AG04450 (cell line): ENCODE data around the gene TNRC6C. TPM values are rescaled to one million over a fixed set of nuclear protein-coding genes. Genes with fewer than 3 reads are reported as not detected.

Experiments used
- CTCF ChIA-PET: fragments of 300-600, 350-600 bp; formaldehyde crosslinking; extraction: SDS; loops from one replicate; lab custom pipeline; 2022; ENCODE audit warnings: antibody characterized with exemption, inconsistent platforms; lab: Charles Lee
- POLR2A ChIA-PET: fragments of 350-600 bp; formaldehyde crosslinking; extraction: SDS; loops from one replicate; lab custom pipeline; 2021; ENCODE audit warnings: antibody characterized with exemption, inconsistent platforms; lab: Yijun Ruan, JAX
- DNase-seq: peaks from one replicate; pipeline ENCODE4 v3.0.0-alpha.2; 2011; ENCODE audit warnings: low read depth, low spot score
- H3K27ac ChIP-seq: one replicate; pipeline ENCODE4 v1.5.1; 2012; ENCODE audit warnings: low read depth, low read length, control low read depth
- H3K27me3 ChIP-seq: one replicate; pipeline ENCODE4 v1.6.0; 2012; ENCODE audit warnings: low read length; ENCODE audit not compliant: control insufficient read depth, insufficient read depth
- H3K4me3 ChIP-seq: 2 replicates; pipeline ENCODE4 v1.5.1; 2011; ENCODE audit warnings: mild to moderate bottlenecking, low read depth, low read length, control low read depth
- H3K9me3 ChIP-seq: 2 replicates; pipeline ENCODE4 v1.5.1; 2012; ENCODE audit warnings: low read length; ENCODE audit not compliant: control insufficient read depth, insufficient read depth
- polyA plus RNA-seq: library from polyadenylated mRNA; depleted of rRNA; stranded (reverse); fragments of >200 nt; gene quantifications from 2 replicates; pipeline ENCODE4 v1.2.3, GENCODE V29; 2011
- TF ChIP-seq, protein P1 (sequence below): IDR thresholded peaks from 2 replicates; pipeline ENCODE4 v1.5.1; 2011; ENCODE audit warnings: low read depth, low read length, control low read depth, inconsistent platforms

Gene TNRC6C
- polyA plus RNA-seq, 1 experiment = 1.2 TPM

DNA sequence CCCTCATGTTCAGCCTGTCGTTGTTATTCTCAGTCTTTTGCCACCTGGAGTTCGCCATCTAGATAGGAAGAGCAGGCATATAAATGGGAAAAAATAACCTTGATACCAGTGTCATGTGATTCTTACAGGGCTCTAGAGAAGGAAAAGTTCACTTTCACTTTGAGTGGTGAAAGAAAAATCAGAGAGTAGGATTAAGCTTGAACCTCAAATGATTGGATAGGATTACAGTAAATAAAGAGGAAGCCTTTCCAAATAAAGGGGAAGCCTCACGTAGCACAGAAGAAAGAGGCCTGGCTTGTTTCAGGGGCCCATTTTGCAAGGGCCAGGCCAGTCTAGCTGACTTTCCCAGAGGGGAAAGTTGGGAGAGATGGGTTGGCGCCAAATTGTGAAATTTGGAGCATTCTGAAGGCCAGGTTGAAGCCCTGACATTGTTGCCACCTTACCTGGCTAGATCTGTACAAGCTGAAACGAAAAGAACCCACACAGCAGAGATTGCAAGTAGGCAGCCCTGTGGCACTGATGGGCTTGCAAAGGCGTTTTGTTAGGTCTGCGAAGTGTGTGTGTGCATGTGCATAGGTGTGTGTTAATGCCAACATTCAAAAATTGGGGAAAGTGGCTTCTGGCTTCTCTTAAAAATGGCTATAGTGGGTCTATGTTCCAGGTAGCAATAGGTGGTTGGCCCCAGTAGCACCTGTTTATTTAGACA, 131.2 kb downstream of the TNRC6C start:
- ChIA-PET POLR2A (no interaction called here), CTCF (interaction anchor here (1.5 kb wide), 1 partner anchor 71 kb away, joined by 6 read pairs; no protein-coding TSS in a partner anchor)
- TF ChIP-seq, protein P1, sequence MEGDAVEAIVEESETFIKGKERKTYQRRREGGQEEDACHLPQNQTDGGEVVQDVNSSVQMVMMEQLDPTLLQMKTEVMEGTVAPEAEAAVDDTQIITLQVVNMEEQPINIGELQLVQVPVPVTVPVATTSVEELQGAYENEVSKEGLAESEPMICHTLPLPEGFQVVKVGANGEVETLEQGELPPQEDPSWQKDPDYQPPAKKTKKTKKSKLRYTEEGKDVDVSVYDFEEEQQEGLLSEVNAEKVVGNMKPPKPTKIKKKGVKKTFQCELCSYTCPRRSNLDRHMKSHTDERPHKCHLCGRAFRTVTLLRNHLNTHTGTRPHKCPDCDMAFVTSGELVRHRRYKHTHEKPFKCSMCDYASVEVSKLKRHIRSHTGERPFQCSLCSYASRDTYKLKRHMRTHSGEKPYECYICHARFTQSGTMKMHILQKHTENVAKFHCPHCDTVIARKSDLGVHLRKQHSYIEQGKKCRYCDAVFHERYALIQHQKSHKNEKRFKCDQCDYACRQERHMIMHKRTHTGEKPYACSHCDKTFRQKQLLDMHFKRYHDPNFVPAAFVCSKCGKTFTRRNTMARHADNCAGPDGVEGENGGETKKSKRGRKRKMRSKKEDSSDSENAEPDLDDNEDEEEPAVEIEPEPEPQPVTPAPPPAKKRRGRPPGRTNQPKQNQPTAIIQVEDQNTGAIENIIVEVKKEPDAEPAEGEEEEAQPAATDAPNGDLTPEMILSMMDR = no peak
- no peak overlapping the region for H3K4me3 ChIP-seq
- no peak overlapping the region for H3K27ac ChIP-seq
- no peak for DNase-seq
- H3K27me3 ChIP-seq = no peaks in the 10 kb centered on the region
- H3K9me3 ChIP-seq = no peaks in the 10 kb centered on the region

DNA sequence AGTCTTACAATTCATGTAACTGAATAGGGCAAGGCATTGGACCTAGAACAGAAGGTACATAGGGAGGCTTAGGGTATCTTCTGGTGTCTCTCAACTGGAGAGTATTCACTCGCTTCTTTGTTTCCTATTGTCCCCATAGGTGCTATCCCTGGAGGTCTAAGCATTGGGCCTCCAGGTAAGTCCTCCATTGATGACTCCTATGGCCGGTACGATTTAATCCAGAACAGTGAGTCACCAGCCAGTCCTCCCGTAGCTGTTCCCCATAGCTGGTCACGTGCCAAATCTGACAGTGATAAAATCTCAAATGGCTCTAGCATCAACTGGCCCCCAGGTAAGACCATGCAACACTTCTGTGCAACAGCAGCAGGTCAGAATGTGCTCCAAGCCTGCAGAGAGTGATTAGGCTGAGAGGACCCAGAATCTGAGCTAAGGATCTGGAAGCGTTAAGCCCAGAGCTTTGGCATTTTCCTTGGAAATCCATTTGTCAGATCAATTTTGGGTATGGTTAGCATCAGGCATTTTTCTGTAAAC, 134.4 kb downstream of the TNRC6C start:
- TF ChIP-seq, protein P1 = no peak
- Histone ChIP-seq H3K9me3 (no peaks in the 10 kb centered on the region), H3K27ac (no peak overlapping the region), H3K4me3 (no peak overlapping the region), H3K27me3 (no peaks in the 10 kb centered on the region)
- POLR2A ChIA-PET = no interaction called here
- DNase-seq = no peak
- CTCF ChIA-PET = interaction anchor here (1.3 kb wide), 1 partner anchor 9 kb away, joined by 4 read pairs; no protein-coding TSS in a partner anchor

DNA sequence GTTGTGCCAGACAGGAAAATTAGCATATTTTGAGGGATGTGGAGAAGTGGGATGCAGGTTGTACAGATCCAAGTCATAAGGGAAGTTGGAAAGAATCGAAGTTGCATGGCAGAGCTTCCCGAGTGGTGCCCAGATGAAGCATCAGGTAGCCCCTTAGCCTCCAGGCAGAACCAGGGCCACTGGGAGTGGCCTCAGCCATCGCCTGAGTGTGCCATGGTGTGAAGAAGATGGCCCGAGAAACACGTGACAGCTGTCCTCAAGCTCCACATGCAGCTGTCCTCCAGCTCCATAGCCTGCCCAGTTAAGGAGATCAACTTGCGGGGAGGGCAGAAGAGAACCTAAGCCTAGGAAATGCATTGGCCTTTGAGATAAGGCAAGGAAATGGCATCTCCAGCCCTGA, 136.5 kb downstream of the TNRC6C start:
- H3K4me3 ChIP-seq = no peak overlapping the region
- H3K27ac ChIP-seq = no peak overlapping the region
- ChIA-PET POLR2A (interaction anchor here (0.5 kb wide), 1 partner anchor 139 kb away, joined by 3 read pairs; no protein-coding TSS in a partner anchor), CTCF (interaction anchor here (1.3 to 2.0 kb wide), 2 partner anchors 10 to 18 kb away, joined by 7 to 10 read pairs; no protein-coding TSS in a partner anchor)
- H3K27me3 ChIP-seq = no peaks in the 10 kb centered on the region
- no peak for DNase-seq
- peaks cover 5% of the 10 kb centered on the region; the same call in 1 of the 2 replicates for H3K9me3 ChIP-seq
- TF ChIP-seq, protein P1 = no peak

DNA sequence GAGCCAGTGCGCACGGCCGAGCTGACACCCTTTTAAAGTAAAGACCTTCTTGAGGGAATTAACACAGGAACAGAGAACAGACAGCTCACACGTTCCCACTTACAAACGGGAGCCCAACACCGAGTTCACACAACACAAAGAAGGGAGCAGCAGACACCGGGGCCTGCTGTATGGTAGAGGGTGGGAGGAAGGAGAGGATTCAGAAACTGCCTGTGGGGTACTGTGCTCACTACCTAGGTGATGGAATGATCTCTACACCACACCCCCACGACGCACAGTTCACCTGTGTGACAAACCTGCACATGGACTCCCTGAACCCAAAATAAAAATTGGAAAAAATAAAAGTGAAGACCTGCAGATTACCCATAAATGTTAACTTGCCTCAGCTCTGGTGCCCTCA, 137.6 kb downstream of the TNRC6C start:
- POLR2A ChIA-PET = no interaction called here
- no peak overlapping the region for H3K27ac ChIP-seq
- peaks cover 8% of the 10 kb centered on the region; the same call in 1 of the 2 replicates for H3K9me3 ChIP-seq
- CTCF ChIA-PET = interaction anchor here (1.3 to 2.0 kb wide), 2 partner anchors 11 to 154 kb away, joined by 4 to 10 read pairs; no protein-coding TSS in a partner anchor
- TF ChIP-seq, protein P1 = no peak
- H3K4me3 ChIP-seq = no peak overlapping the region
- DNase-seq = no peak
- H3K27me3 ChIP-seq = no peaks in the 10 kb centered on the region

DNA sequence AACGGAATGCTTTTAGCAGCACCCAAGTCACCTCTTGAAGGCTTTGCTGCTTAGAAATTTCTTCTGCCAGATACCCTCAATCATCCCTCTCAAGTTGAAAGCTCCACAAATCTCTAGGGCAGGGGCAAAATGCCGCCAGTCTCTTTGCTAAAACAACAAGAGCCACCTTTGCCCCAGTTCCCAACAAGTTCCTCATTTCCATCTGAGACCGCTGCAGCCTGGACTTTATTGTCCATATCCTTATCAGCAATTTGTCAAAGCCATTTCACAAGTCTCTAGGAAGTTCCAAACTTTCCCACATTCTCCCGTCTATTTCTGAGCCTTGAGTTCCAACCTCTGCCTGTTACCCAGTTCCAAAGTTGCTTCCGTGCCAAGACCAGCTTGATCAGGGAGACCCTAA, 142.6 kb downstream of the TNRC6C start:
- ChIA-PET POLR2A (no interaction called here), CTCF (interaction anchor here (1.1 kb wide), 1 partner anchor 149 kb away, joined by 3 read pairs; no protein-coding TSS in a partner anchor)
- Histone ChIP-seq H3K4me3 (no peak overlapping the region), H3K9me3 (peaks cover 8% of the 10 kb centered on the region; the same call in 1 of the 2 replicates), H3K27ac (no peak overlapping the region), H3K27me3 (no peaks in the 10 kb centered on the region)
- DNase-seq = no peak
- TF ChIP-seq, protein P1 = no peak
